GM06990 (cell line): ENCODE results near the gene SPTLC3.

Experiments used
- DNase-seq: peaks from one replicate; pipeline ENCODE4 v3.0.0-alpha.2; 2011; ENCODE audit not compliant: insufficient read length; ENCODE audit errors: extremely low read depth
- H3K27me3 ChIP-seq: replicated peaks from 2 replicates; pipeline ENCODE4 v1.6.0; 2011; ENCODE audit warnings: low read length; ENCODE audit not compliant: control insufficient read depth, insufficient read depth
- H3K36me3 ChIP-seq: 2 replicates; pipeline ENCODE4 v1.5.1; 2011; ENCODE audit warnings: low read length; ENCODE audit not compliant: control insufficient read depth, insufficient read depth
- H3K4me3 ChIP-seq: replicated peaks from 2 replicates; pipeline ENCODE4 v1.5.1; 2011; ENCODE audit warnings: low read depth, mild to moderate bottlenecking, control low read depth, low read length
- CTCF ChIP-seq: IDR thresholded peaks from 2 replicates; pipeline ENCODE4 v1.5.1; 2011; ENCODE audit warnings: low read length, control low read depth, mild to moderate bottlenecking, inconsistent platforms; ENCODE audit not compliant: insufficient read depth, poor library complexity, severe bottlenecking

SPTLC3 gene

GRCh38 chr20:13207016-13207415 lies 198.2 kb downstream of the SPTLC3 start:
- no peak for DNase-seq
- no peak for TF ChIP-seq CTCF
- Histone ChIP-seq H3K36me3 (no peaks in the 10 kb centered on the region), H3K4me3 (no peak overlapping the region), H3K27me3 (no peaks in the 10 kb centered on the region; the same call in 1 of the 2 replicates)

- no peaks in the 10 kb centered on the region for H3K36me3 ChIP-seq
- H3K27me3 ChIP-seq: no peaks in the 10 kb centered on the region; the same call in 1 of the 2 replicates
- no peak overlapping the region for H3K4me3 ChIP-seq
- DNase-seq: no peak
- no peak for TF ChIP-seq CTCF
Observed at GRCh38 chr20:13211956-13212618, 203.3 kb downstream of the SPTLC3 start.

- H3K36me3 ChIP-seq: no peaks in the 10 kb centered on the region
- TF ChIP-seq CTCF: no peak
- H3K4me3 ChIP-seq: no peak overlapping the region
- no peak for DNase-seq
- H3K27me3 ChIP-seq: no peaks in the 10 kb centered on the region
Observed at GRCh38 chr20:13212750-13213149, 204.0 kb downstream of the SPTLC3 start.

- DNase-seq: no peak
- no peak for TF ChIP-seq CTCF
- Histone ChIP-seq H3K36me3 (no peaks in the 10 kb centered on the region), H3K4me3 (no peak overlapping the region), H3K27me3 (no peaks in the 10 kb centered on the region)
Observed at GRCh38 chr20:13213335-13213734, 204.6 kb downstream of the SPTLC3 start.

- no peak overlapping the region for H3K4me3 ChIP-seq
- no peak for TF ChIP-seq CTCF
- DNase-seq: no peak
- H3K27me3 ChIP-seq: no peaks in the 10 kb centered on the region; the same call in 1 of the 2 replicates
- H3K36me3 ChIP-seq: no peaks in the 10 kb centered on the region
Observed at GRCh38 chr20:13216533-13216932, 207.8 kb downstream of the SPTLC3 start.
